Measurements from ENCODE around the gene SLC39A7. TPM values are rescaled to one million over a fixed set of nuclear protein-coding genes. Genes with fewer than 3 reads are reported as not detected.

The SLC39A7 gene
- total and polyA plus RNA-seq, 2 of the 13 experiments (the other 11 are each of a cell fraction or from before 2014, with no cell fraction given) = 142 to 229 TPM

- TF ChIP-seq GFI1 (CRISPR knock-in tag; IDR thresholded peaks at IDR 0.05; ENCODE audit: borderline replicate concordance) = no peak
- no peak for TF ChIP-seq HNRNPLL (IDR thresholded peaks at IDR 0.05; ENCODE audit: low read depth, low read length, poor library complexity, severe bottlenecking)
- TF ChIP-seq ATF7-NPFF (CRISPR knock-in tag; IDR thresholded peaks at IDR 0.05; ENCODE audit: low read depth) = no peak
- no peak for TF ChIP-seq ELK4 (CRISPR knock-in tag; IDR thresholded peaks at IDR 0.05; ENCODE audit: borderline replicate concordance)
- no peak for TF ChIP-seq IKZF1 (IDR thresholded peaks at IDR 0.05)
- peak; percentile 54; the same call in 1 of the 2 replicates for TF ChIP-seq ZC3H4 (CRISPR knock-in tag; IDR thresholded peaks at IDR 0.05; ENCODE audit: borderline replicate concordance)
- peak; percentile 4; the same call in 1 of the 2 replicates for TF ChIP-seq DNMT1 (CRISPR knock-in tag; IDR thresholded peaks at IDR 0.05)
- TF ChIP-seq FOSL2 (CRISPR knock-in tag; IDR thresholded peaks at IDR 0.05) = no peak
- TF ChIP-seq PHF8 (CRISPR knock-in tag; IDR thresholded peaks at IDR 0.05) = no peak
- no peak; the same call in 1 of the 2 replicates for TF ChIP-seq SMAD9 (CRISPR knock-in tag; IDR thresholded peaks at IDR 0.05)
- TF ChIP-seq TP53 (CRISPR knock-in tag; conservative IDR thresholded peaks at IDR 0.05) = no peak
- TF ChIP-seq ZNF12 (CRISPR knock-in tag; IDR thresholded peaks at IDR 0.05) = no peak
- TF ChIP-seq ZNF281 (CRISPR knock-in tag; IDR thresholded peaks at IDR 0.05; ENCODE audit: borderline replicate concordance) = no peak
- TF ChIP-seq ZBTB25 (CRISPR knock-in tag; IDR thresholded peaks at IDR 0.05) = no peak; the same call in 1 of the 2 replicates
- no peak for TF ChIP-seq ATF7 (IDR thresholded peaks at IDR 0.05)
- TF ChIP-seq ATF7 (CRISPR knock-in tag; IDR thresholded peaks at IDR 0.05) = no peak
- TF ChIP-seq BRD4 (CRISPR knock-in tag; IDR thresholded peaks at IDR 0.05) = 0 out of 2 replicates have a peak, but pooled peaks have one; percentile 51
- TF ChIP-seq ZNF644 (CRISPR knock-in tag; IDR thresholded peaks at IDR 0.05; ENCODE audit: low read depth) = no peak
- no peak; the same call in none of the 2 replicates for TF ChIP-seq ZNF761 (CRISPR knock-in tag; conservative IDR thresholded peaks at IDR 0.05)
- TF ChIP-seq PCBP2 (optimal IDR thresholded peaks at IDR 0.05; ENCODE audit: low read depth, low read length, poor library complexity, severe bottlenecking) = no peak
- no peak for TF ChIP-seq ESRRA (CRISPR knock-in tag; IDR thresholded peaks at IDR 0.05; ENCODE audit: low read depth)
- no peak for TF ChIP-seq ARID3A (IDR thresholded peaks at IDR 0.05; ENCODE audit: low read depth, low read length)
- TF ChIP-seq U2AF1 (optimal IDR thresholded peaks at IDR 0.05; ENCODE audit: low read depth, low read length) = no peak
- TF ChIP-seq ZNF275 (CRISPR knock-in tag; IDR thresholded peaks at IDR 0.05; ENCODE audit: borderline replicate concordance) = no peak
These were observed 47.9 kb downstream of the SLC39A7 start (continued) for GRCh38 chr6:33248643-33248931.
